GM12875 (cell line): ENCODE data around the gene ZNF296.
A peak's percentile ranks its signal among the peaks of the same experiment; 100 is the strongest.

Source experiments
- H3K4me3 ChIP-seq: one replicate; pipeline ENCODE4 v1.5.1; 2011; ENCODE audit warnings: low read depth, low read length, control low read depth
- TF ChIP-seq, protein P1 (sequence below): IDR thresholded peaks from 2 replicates; pipeline ENCODE4 v1.5.1; 2011; ENCODE audit warnings: low read depth, mild to moderate bottlenecking, control low read depth, inconsistent platforms, low read length, moderate library complexity, borderline replicate concordance; ENCODE audit not compliant: insufficient read depth

Gene ZNF296

DNA sequence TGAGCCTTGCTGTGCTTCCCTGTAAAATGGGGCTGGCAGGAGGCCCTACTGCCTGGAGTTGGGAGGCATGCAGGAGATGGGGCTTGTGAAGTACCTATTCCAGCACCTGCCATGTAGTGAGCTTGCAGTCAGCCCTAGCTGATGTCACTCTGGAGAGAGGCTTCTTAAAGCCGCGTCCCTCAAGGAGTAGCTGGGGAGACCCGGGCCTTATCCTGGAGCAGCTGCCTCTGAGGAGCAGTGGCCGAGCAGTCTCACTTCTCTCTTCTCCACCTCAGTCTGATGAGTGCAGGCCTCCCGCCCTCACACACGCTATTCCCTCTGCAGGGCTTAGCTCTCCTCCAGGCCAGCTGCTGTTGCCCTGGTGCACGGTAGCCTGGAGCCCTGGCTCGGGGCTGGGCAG, 19.4 kb downstream of the ZNF296 start:
- H3K4me3 ChIP-seq = no peak overlapping the region
- TF ChIP-seq, protein P1, sequence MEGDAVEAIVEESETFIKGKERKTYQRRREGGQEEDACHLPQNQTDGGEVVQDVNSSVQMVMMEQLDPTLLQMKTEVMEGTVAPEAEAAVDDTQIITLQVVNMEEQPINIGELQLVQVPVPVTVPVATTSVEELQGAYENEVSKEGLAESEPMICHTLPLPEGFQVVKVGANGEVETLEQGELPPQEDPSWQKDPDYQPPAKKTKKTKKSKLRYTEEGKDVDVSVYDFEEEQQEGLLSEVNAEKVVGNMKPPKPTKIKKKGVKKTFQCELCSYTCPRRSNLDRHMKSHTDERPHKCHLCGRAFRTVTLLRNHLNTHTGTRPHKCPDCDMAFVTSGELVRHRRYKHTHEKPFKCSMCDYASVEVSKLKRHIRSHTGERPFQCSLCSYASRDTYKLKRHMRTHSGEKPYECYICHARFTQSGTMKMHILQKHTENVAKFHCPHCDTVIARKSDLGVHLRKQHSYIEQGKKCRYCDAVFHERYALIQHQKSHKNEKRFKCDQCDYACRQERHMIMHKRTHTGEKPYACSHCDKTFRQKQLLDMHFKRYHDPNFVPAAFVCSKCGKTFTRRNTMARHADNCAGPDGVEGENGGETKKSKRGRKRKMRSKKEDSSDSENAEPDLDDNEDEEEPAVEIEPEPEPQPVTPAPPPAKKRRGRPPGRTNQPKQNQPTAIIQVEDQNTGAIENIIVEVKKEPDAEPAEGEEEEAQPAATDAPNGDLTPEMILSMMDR = no peak

DNA sequence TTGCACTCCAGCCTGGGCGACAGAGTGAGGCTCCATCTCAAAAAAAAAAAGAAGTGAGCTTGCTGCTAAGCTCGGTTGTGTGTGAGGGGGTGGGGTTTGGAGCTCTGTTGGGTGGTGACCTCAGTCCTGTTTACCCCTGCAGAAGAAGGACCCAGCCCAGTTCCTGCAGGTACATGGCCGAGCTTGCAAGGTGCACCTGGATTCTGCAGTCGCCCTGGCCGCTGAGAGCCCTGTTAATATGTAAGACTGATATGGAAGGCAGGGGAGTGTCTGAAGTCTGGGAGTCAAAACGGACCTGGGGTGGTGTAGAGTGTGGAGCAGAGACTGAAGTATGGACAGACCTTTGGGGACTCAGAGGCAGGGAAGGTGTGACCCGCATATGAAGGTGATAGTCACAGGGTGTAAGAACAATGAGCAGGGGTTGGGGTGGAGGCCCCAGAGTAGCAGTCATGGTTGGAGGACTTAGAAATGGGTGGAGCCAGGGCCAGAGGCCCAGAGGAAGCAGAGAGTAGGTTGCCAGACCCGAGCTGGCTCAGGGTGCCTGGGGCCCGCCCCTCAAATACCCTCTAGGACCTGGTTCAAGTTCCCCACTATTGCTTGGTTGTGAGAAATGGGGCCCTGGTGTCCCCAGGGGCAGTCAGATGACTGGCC, 24.2 kb downstream of the ZNF296 start:
- TF ChIP-seq, protein P1 = no peak
- H3K4me3 ChIP-seq = no peak overlapping the region

DNA sequence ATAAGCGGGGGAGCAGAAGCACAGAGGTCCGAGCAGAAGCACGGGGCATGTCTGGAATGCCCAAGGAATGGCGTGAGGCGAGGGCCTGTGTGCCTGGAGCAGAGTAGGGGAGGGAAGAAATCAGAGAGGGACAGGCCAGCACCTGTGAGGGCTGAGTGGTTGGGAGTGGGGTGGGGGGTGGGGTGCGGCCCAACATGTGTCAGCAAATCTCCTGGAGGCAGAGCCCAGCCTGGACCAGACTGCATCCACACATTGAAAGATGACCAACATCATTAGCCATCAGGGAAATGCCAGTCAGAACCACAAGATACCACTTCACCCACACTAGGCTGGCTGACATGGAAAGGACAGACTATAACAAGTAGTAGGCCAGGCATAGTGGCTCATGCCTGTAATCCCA, 26.2 kb downstream of the ZNF296 start:
- no peak overlapping the region for H3K4me3 ChIP-seq
- TF ChIP-seq, protein P1 = no peak

DNA sequence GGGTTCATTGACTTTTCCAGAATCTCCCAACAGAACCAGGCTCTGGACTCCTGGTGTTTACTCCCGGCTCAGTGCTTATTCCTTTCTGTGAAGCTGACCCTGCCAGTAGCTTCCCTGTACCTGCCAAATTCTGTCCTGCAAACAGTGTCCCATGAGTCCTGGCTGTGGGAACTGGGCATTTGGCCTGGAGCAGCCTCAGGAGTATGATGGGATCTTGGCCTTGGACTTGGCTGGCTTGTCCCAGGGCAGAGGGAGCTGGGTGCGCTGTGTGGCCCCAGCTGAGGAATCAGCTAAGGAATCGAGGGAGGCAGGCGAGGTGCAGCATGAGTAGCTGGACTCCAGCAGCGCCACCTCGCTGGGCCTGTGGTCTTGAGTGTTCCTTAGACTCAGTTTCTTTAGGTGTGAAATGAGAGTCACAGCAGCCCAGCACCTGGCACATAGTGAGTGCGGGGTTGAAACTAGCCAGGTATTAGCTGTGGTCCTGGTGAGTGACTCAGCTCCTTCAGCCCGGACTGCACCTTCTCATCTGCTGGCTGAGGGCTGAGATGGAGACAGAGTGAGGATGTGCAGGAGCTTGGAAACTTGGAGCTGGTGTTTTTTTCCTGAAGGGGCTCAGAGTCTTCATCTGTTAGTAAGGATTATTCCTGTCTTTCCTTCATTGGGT, 27.1 kb downstream of the ZNF296 start:
- TF ChIP-seq, protein P1 = no peak
- no peak overlapping the region for H3K4me3 ChIP-seq

DNA sequence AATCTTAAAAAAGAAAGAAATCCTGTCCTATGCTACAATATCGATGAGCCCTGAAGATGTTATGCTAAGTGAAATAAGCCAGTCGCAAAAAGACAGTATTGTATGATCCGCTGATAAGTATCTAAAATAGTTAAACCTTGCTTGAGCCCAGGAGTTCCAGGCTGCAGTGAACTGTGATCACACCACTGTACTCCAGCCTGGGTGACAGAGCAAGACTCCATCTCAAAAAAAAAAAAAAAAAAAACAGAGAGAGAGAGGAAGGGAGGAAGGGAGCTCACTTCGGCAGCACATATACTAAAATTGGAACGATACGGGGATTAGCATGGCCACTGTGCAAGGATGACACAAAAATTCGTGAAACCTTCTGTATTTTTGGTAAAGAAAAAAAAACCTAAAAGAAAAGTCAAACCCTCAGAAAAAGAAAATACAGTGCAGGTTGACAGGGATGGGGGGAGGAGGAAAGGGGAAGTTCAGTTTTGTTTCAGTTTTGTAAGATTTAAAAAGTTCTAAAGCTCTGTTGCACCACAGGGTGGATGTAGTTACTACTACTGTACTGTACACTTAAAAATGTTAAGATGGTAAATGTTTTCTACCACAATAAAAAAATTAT, 29.0 kb downstream of the ZNF296 start:
- H3K4me3 ChIP-seq = peak overlapping the region; percentile 17

DNA sequence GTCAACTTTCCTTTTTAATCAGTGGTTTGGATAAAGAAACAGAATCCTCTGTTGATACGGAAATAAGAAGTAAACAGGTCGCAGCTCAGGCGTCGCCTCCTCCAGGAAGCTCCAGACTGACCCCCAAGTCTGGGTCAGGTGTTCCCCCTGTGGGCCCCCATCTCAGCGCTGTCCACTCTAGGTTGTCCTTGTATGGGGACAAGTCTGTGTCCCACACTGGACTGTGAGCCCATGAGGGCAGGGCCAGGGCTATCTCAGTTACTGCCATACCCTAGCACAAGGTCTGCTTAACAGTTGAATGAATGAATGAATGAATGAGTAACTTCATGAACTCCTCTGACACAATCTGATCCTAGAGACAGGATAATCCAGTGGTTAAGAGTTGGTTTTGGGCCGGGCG, 29.9 kb downstream of the ZNF296 start:
- TF ChIP-seq, protein P1 = no peak
- no peak overlapping the region for H3K4me3 ChIP-seq

More for the DNA sequence above, 29.0 kb downstream of the ZNF296 start:
- TF ChIP-seq, protein P1 = no peak
